A549 (cell line): ENCODE measurements around the gene DSCAM. TPM values are rescaled to one million over a fixed set of nuclear protein-coding genes. Genes with fewer than 3 reads are reported as not detected.

Source experiments
- ATAC-seq, 2 experiments: fragments of 200-7000 bp in 1 of 2; fragments of >200 bp in 1 of 2; cut with Nextera tagmentation in 1 of 2; cut with Tn5 transposase in 1 of 2; 3 replicates each; pipeline versions ENCODE4 v1.8.0 to v1.9.1; 2018 to 2020; ENCODE audit warnings: mild to moderate bottlenecking in 1 of 2, moderate library complexity in 1 of 2
- CTCF ChIA-PET: fragments of 300-600 bp; sonication (Branson Sonifier 250); formaldehyde crosslinking; extraction: SDS; loops from one replicate; lab custom pipeline; 2021; ENCODE audit warnings: antibody characterized with exemption, inconsistent platforms; lab: Yijun Ruan, JAX
- POLR2A ChIA-PET: fragments of 350-600 bp; formaldehyde crosslinking; extraction: SDS; loops from one replicate; lab custom pipeline; 2021; ENCODE audit warnings: antibody characterized with exemption, inconsistent platforms; lab: Yijun Ruan, JAX
- DNase-seq, 2 experiments: peaks; one replicate each; pipeline versions ENCODE4 v3.0.0 to v3.0.0-alpha.2; 2011 to 2016; ENCODE audit warnings: low read depth in 1 of 2, low spot score in 1 of 2
- FAIRE-seq: peaks from 2 replicates; lab custom pipeline; 2011; peaks lifted over from hg19 to GRCh38; lab: Jason Lieb, UNC
- H3K27ac ChIP-seq, 2 experiments: fragments of >200 bp; sonication (Bioruptor Twin); formaldehyde crosslinking; 3 replicates each; pipeline ENCODE4 v1.5.1; 2016 to 2017
- H3K4me1 ChIP-seq: fragments of >200 bp; sonication (Bioruptor Twin); formaldehyde crosslinking; 3 replicates; pipeline ENCODE4 v1.6.1; 2016
- H3K4me2 ChIP-seq: fragments of >200 bp; sonication (Bioruptor Twin); formaldehyde crosslinking; 3 replicates; pipeline ENCODE4 v1.6.1; 2016
- H3K4me3 ChIP-seq: fragments of >200 bp; sonication (Bioruptor Twin); formaldehyde crosslinking; 3 replicates; pipeline ENCODE4 v1.5.1; 2016
- H3K9me3 ChIP-seq: fragments of >200 bp; sonication (Bioruptor Twin); formaldehyde crosslinking; 3 replicates; pipeline ENCODE4 v1.6.1; 2016
- CTCF ChIP-seq: fragments of >200 bp; sonication (Bioruptor Twin); formaldehyde crosslinking; IDR thresholded peaks from 3 replicates; pipeline ENCODE4 v1.5.1; 2016
- E2F6 ChIP-seq: IDR thresholded peaks from 2 replicates; pipeline ENCODE4 v1.6.1; 2012; ENCODE audit warnings: low read depth, borderline replicate concordance
- EHF ChIP-seq: fragments of 250-450 bp; sonication (Bioruptor Pico); IDR thresholded peaks from 2 replicates; pipeline ENCODE4 v1.5.0; 2020; ENCODE audit warnings: mild to moderate bottlenecking
- ELK1 ChIP-seq: fragments of 150-350 bp; IDR thresholded peaks from 2 replicates; pipeline ENCODE4 v1.6.1; 2014; ENCODE audit warnings: low read depth, mild to moderate bottlenecking, low read length
- GATA3 ChIP-seq: IDR thresholded peaks from 2 replicates; pipeline ENCODE4 v1.6.1; 2012; ENCODE audit warnings: borderline replicate concordance
- HEYL ChIP-seq: fragments of 250-450 bp; sonication (Bioruptor Pico); IDR thresholded peaks from 2 replicates; pipeline ENCODE4 v1.8.0; 2021; ENCODE audit warnings: mild to moderate bottlenecking, moderate library complexity
- HOXB5 ChIP-seq: fragments of 250-450 bp; sonication (Bioruptor Pico); IDR thresholded peaks from 2 replicates; pipeline ENCODE4 v1.5.0; 2020; ENCODE audit warnings: mild to moderate bottlenecking, moderate library complexity
- MAFK ChIP-seq: fragments of 450-650 bp; IDR thresholded peaks from 2 replicates; pipeline ENCODE4 v1.6.1; 2014; ENCODE audit not compliant: partially characterized antibody
- MYC ChIP-seq: IDR thresholded peaks from 2 replicates; pipeline ENCODE4 v1.6.1; 2012; ENCODE audit warnings: mild to moderate bottlenecking, inconsistent platforms, low read length, improper control_type of control experiment, borderline replicate concordance
- PBX3 ChIP-seq: IDR thresholded peaks from 2 replicates; pipeline ENCODE4 v1.6.1; 2012
- POLR2A ChIP-seq: IDR thresholded peaks from 2 replicates; pipeline ENCODE4 v1.6.1; 2012; ENCODE audit warnings: mild to moderate bottlenecking, low read length
- RCOR1 ChIP-seq: fragments of 150-350 bp; IDR thresholded peaks from 2 replicates; pipeline ENCODE4 v1.6.1; 2014; ENCODE audit warnings: antibody characterized with exemption, low read length, low read depth
- REST ChIP-seq: fragments of 200-600 bp; sonication (generic); IDR thresholded peaks from 2 replicates; pipeline ENCODE4 v1.6.1; 2016; ENCODE audit warnings: antibody characterized with exemption, mild to moderate bottlenecking, moderate library complexity
- RNF2 ChIP-seq: fragments of 200-600 bp; sonication (generic); IDR thresholded peaks from 2 replicates; pipeline ENCODE4 v1.6.1; 2016; ENCODE audit warnings: low read depth, mild to moderate bottlenecking, antibody characterized with exemption, moderate library complexity, borderline replicate concordance
- TP53 ChIP-seq: fragments of 250-450 bp; sonication (Bioruptor Pico); IDR thresholded peaks from 2 replicates; pipeline ENCODE4 v1.5.0; 2021; ENCODE audit warnings: mild to moderate bottlenecking, moderate library complexity
- ZC3H11A ChIP-seq: fragments of 450-650 bp; IDR thresholded peaks from 2 replicates; pipeline ENCODE4 v1.6.1; 2014; ENCODE audit warnings: antibody characterized with exemption, mild to moderate bottlenecking
- ZSCAN20 ChIP-seq: fragments of 250-450 bp; sonication (Bioruptor Pico); IDR thresholded peaks from 2 replicates; pipeline ENCODE4 v1.8.0; 2022; ENCODE audit warnings: mild to moderate bottlenecking, moderate library complexity
- WGBS: methylation state at CpG from one replicate; pipeline ENCODE4 v1.1.6; 2017; ENCODE audit errors: missing lambda C conversion rate; 5-methylcytosine and 5-hydroxymethylcytosine counted together
- polyA plus RNA-seq, 4 experiments: library from polyadenylated mRNA; depleted of rRNA in 3 of 4; stranded (reverse); fragments of >200 nt; fragmentation: RNase III in 1 of 4; extraction: RNeasy Plus Mini Kit Qiagen cat#74134 plus additional on column Dnase treatment in 1 of 4; gene quantifications; 2 replicates in 3 of 4; 3 replicates in 1 of 4; pipeline ENCODE4 v1.2.3, GENCODE V29; 2011 to 2017

The DSCAM gene
- polyA plus RNA-seq, 2 of the 4 experiments (the other 2 are of a cell fraction): not detected

GRCh38 chr21:40067751-40068150 is 779.2 kb downstream of the DSCAM start:
- no peak for ATAC-seq
- TF ChIP-seq TP53 (CRISPR knock-in tag) (no peak), RNF2 (no peak), ELK1 (no peak), MAFK (no peak), MYC (no peak), ZSCAN20 (no peak), HEYL (CRISPR knock-in tag) (no peak), REST (no peak), E2F6 (no peak), RCOR1 (no peak), GATA3 (no peak), EHF (CRISPR knock-in tag) (no peak), CTCF (no peak), HOXB5 (no peak), PBX3 (no peak), ZC3H11A (no peak), POLR2A (no peak)
- ChIA-PET CTCF (no interaction called here), POLR2A (no interaction called here)
- Histone ChIP-seq H3K4me1 (no peaks in the 10 kb centered on the region), H3K9me3 (no peaks in the 10 kb centered on the region), H3K4me2 (no peak overlapping the region), H3K4me3 (no peak overlapping the region), H3K27ac (no peak overlapping the region)
- no peak for FAIRE-seq
- WGBS: 28% methylated on average over 4 of the region's 4 CpGs
- no peak for DNase-seq

GRCh38 chr21:40066221-40066620 is 780.7 kb downstream of the DSCAM start:
- ATAC-seq (no peak), DNase-seq (no peak), FAIRE-seq (no peak)
- Histone ChIP-seq H3K27ac (no peak overlapping the region), H3K4me3 (no peak overlapping the region), H3K4me1 (no peaks in the 10 kb centered on the region), H3K4me2 (no peak overlapping the region), H3K9me3 (no peaks in the 10 kb centered on the region)
- POLR2A ChIA-PET: no interaction called here
- CTCF ChIA-PET: interaction anchor here (1.1 kb wide), 1 partner anchor 8 kb away, joined by 3 read pairs; no protein-coding TSS in a partner anchor
- TF ChIP-seq POLR2A (no peak), MYC (no peak)
- 1% methylated on average over 3 of the region's 3 CpGs for WGBS
